ENCODE results near the gene AK6.
"Not testable (repeated sequence)": the region's sequence is repeated elsewhere in the genome, so short reads cannot be mapped to it uniquely, and the experiment has no call there.

Gene AK6

DNA sequence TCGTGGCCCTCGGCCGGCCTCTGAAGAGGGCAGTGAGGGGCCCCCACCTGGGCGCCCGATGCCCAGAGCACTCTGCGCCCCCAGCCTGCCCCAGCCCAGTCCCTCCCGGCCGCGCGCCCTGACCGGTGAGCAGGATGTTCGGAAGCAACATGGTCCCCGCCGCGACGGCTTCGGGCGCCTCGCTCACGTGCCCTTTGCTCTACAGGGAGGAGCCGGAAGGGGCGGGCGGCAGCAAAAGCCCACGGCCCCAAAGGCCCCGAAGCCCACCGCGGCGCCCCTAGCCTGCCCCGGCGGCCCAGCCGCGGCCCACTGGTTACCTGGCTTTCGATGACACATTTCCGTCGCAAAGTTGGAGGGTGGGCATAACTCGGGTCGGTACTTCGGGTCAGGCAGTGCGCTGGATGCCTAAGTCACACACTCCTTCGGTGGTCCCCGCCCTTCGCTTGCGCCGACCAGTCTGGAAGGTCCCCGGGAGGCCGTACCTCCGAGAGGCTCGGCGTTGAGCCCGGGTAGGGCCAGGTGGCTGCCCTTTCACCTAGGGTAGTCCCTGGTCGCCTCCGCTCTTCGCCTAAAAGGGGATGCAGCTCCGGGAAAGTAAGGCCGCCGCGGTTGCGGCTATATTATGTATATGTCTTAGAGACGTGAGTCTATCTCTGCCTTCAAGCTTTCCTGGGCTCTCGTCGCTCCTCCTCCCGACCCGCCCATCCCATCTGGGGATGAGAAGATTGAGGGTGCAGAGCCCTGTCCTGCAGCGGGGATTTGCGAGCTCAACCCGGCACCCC lies at the start of gene AK6, which contains the start of the genes RAD17 and TAF9:
AK6 (minus strand) TSS at position 181 of the 782 bp plus-strand sequence; CDS start at position 151, 30 bp downstream.
RAD17 (plus strand) TSS at position 479 of the 782 bp plus-strand sequence. CDS start 2,391 bp downstream, outside the sequence.
TAF9 (minus strand) TSS at position 181 of the 782 bp plus-strand sequence. CDS start 3,783 bp downstream, outside the sequence.
- DNase-seq (ENCODE audit: low spot score), result peak; percentile 92

GRCh38 chr5:69418554-69418953 lies 49.2 kb upstream of the AK6 start:
- no peak for DNase-seq (ENCODE audit: low spot score)

DNA sequence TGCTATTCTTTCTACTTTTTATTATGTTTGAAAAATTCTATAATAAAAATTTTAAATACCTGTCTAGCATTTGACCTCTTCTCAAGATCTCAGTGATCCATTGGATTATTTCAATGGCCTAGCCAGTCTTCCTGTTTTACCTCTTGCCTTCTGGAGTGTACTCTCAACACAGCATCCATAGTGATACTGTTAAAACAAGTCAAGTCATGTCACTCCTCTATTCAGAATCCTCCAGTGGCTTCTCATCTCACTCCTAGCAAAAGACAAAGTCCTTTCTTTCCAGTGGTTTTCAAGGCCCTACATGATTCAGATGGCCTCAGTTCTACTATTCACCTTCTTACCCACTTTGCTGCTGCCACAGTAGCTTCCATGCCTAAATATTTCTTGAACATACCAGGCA lies 47.4 kb upstream of the AK6 start:
- no peak for DNase-seq (ENCODE audit: low spot score)

- DNase-seq (ENCODE audit: low spot score), result no peak
Measured at GRCh38 chr5:69416180-69416579, 46.9 kb upstream of the AK6 start.

DNA sequence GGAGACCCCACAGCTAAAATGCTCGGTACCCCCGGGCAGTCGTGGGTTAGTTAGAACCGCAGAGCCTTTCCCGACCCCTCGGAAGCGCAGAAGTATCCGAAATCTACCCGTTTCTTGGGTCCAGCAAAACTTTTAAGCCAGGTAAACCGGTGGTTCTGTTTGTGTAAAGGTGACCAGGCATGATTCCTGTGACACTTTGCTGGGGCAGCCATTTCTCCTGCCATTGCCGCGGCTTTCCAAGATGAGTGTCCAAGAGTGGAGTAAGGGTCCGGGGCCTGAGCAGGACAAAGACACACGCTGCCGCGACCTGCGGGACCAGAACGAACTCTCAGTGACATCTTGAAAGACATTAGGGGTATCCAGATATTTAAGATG lies 46.3 kb upstream of the AK6 start:
- DNase-seq (ENCODE audit: low spot score), result no peak

- DNase-seq (ENCODE audit: low spot score), result peak; percentile 22
Measured at GRCh38 chr5:69414885-69415583, 45.7 kb upstream of the AK6 start, which contains the start of gene MARVELD2. Gene MARVELD2 (plus strand): TSS chr5:69415116. CDS start chr5:69419386, 4,270 bp downstream.

- no peak for DNase-seq (ENCODE audit: low spot score)
Measured at GRCh38 chr5:69404659-69405330, 35.5 kb upstream of the AK6 start.

- no peak for DNase-seq (ENCODE audit: low spot score)
Measured at GRCh38 chr5:69378376-69378775, 9.1 kb upstream of the AK6 start.

- no peak for DNase-seq (ENCODE audit: low spot score)
Measured at GRCh38 chr5:69374911-69375446, 5.7 kb upstream of the AK6 start.

GRCh38 chr5:69372394-69372793 lies 3.1 kb upstream of the AK6 start:
- DNase-seq (ENCODE audit: low spot score), result no peak

DNA sequence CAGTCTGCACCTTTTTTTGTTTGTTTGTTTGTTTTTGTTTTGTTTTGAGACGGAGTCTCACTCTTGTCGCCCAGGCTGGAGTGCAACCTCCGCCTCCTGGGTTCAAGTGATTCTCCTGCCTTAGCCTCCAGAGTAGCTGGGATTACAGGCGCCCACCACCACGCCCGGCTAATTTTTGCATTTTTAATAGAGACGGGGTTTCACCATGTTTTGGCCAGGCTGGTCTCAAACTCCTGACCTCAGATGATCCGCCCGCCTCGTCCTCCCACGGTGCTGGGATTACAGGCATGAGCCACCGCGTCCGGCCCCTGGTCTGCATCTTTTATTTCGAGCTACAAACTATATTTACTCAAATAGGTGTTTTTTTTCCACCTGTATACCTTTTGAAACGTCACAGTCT lies 1.0 kb upstream of the AK6 start:
- not testable (repeated sequence) for DNase-seq (ENCODE audit: low spot score)

DNA sequence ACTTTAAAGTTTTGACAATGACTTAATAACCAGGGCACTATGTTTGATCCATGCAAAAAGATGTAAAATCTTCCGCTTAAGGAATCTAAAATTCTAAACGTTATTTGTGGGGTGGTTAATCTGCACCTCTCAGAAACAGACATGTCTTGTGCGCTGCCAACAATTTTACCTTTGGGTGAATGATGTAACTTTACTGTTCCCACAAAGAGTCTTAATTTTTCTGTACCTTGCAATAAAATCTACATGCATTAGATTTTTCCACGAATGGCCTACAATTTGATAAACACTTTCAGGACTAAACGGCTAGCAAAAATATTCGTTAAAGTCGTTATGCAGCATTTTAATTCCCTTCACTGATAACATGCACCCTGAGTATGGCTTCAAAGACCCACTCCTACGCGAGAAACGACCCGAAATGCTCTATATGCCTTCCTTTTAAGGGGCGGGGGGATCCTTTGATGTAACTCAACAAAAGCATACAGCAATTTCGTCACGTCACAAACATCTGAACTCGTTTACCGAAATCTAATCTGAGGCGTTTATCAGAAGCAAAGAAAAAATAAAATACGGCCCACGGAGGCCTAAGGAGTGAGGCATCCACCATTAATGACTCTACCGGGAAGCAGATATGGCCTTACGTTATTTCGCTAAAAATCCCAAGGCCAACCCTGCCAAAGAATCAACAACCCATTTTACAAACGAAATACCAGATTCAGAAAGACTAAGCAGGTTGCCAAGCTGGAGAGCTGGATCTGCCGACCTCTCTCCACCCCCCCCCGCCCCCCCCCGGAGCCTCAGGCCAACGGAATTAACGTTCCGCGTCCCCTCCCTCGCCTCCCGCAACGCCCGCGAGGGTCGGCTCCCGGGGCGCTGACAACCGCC lies 621 bp downstream of the AK6 start:
- DNase-seq (ENCODE audit: low spot score), result peak; percentile 65

- no peak for DNase-seq (ENCODE audit: low spot score)
Measured at GRCh38 chr5:69367697-69368279, 1.5 kb downstream of the AK6 start.

DNA sequence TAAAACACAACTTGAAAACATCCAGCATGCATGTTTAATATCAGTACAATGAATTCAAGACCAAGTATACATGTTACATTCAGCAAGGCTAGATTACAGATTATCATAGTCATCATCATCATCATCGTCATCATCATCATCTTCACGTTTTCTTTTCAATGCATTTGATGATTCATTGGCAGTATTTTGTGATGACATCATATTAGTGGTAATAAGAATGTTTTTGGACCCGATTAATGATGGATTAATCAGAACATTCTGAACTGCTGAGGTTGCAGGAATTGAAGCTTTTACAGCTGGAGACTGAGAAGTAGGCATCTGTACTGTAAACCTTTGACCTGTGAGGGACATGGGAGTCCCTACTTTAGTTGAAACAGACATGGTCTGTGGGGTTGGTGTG lies 4.5 kb downstream of the AK6 start:
- DNase-seq (ENCODE audit: low spot score), result no peak

DNA sequence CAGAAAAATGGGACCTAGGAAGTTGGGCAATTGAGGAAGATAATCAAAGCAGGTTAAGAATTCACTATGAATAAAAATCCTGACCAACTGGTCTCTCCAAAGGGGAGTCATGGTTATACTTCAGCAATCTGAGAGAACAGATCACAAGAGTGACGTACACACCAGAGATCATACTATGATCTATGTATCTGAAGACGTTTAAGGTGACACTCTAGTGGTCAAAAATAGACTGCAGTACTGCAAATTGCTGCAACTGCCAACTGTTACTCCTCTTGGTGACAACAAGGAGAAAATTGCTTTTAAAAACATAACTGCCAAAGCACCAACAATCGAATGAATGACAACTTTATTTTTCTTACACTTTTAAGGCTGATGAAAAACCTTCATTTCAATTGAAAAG lies 4.9 kb downstream of the AK6 start:
- DNase-seq (ENCODE audit: low spot score), result peak; percentile 4

GRCh38 chr5:69360442-69360841 lies 8.9 kb downstream of the AK6 start:
- DNase-seq (ENCODE audit: low spot score), result no peak

- DNase-seq (ENCODE audit: low spot score), result no peak
Measured at GRCh38 chr5:69359699-69360098, 9.6 kb downstream of the AK6 start.

GRCh38 chr5:69350664-69351063 lies 18.7 kb downstream of the AK6 start:
- DNase-seq (ENCODE audit: low spot score), result no peak

DNA sequence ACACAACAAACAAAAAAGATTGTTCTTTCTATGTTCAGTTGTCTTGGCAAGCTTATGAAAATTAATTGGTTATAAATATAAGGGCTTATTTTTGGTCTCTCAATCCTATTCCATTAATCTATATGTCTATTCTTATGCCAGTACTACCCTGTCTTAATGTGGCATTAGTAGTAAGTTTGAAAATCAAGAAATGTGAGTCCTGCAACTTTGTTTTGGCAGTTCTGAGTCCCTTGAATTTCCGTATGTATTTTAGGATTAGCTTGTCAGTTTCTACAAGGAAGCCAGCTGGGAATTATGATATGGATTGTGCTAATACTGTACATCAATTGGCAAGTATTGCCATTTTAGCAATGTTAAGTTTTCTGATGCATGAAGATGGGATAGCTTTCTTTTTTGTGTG lies 26.2 kb downstream of the AK6 start:
- no peak for DNase-seq (ENCODE audit: low spot score)

DNA sequence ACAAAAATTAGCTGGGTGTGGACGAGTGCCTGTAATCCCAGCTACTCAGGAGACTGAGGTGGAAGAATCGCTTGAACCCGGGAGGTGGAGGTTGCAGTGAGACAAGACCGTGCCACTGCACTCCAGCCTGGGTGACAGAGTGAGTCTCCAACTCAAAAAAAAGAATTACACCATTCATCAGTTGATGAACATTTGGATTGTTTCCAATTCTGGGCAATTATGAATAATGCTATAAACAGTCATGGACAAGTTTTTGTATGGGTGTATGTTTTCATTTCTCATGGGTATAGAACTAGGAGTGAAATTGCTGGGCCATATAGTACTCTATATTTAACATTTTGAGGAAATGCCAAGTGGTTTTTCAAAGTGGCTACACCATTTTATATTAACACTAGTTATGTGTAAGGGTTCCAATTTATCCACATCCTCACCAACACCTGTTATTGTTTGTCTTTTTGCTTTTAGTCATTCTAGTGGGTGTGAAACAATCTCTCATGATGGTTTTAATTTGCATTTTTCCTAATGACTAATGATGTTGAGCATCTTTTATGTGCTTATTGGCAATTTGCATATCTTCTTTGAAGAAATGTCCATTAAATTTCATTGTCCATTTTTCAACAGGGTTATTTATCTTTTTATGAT lies 27.7 kb downstream of the AK6 start:
- DNase-seq (ENCODE audit: low spot score), result no peak

Data from AG08395 (cell line).